GM19238 (cell line): Measurements from ENCODE around the gene AUTS2.

Experiments
- DNase-seq: peaks from one replicate; pipeline ENCODE4 v3.0.0; 2011; ENCODE audit warnings: low spot score; ENCODE audit not compliant: insufficient read length

AUTS2 gene

GRCh38 chr7:70165477-70166170, 567.3 kb downstream of the AUTS2 start:
- no peak for DNase-seq

GRCh38 chr7:70171369-70171920, 573.2 kb downstream of the AUTS2 start:
- DNase-seq = no peak

- no peak for DNase-seq
Measured at GRCh38 chr7:70177166-70177565, 578.9 kb downstream of the AUTS2 start.

- DNase-seq = no peak
Measured at GRCh38 chr7:70178211-70178610, 579.9 kb downstream of the AUTS2 start.

GRCh38 chr7:70178787-70179186, 580.5 kb downstream of the AUTS2 start:
- no peak for DNase-seq

GRCh38 chr7:70182521-70182920, 584.2 kb downstream of the AUTS2 start:
- no peak for DNase-seq

GRCh38 chr7:70183278-70183677, 585.0 kb downstream of the AUTS2 start:
- no peak for DNase-seq

- no peak for DNase-seq
Measured at GRCh38 chr7:70188901-70189650, 590.8 kb downstream of the AUTS2 start.

- DNase-seq = no peak
Measured at GRCh38 chr7:70189776-70190175, 591.5 kb downstream of the AUTS2 start.

GRCh38 chr7:70190281-70190680, 592.0 kb downstream of the AUTS2 start:
- no peak for DNase-seq

- DNase-seq = no peak
Measured at GRCh38 chr7:70193514-70193913, 595.2 kb downstream of the AUTS2 start.

- no peak for DNase-seq
Measured at GRCh38 chr7:70208236-70209063, 610.2 kb downstream of the AUTS2 start.

GRCh38 chr7:70210200-70210935, 612.1 kb downstream of the AUTS2 start:
- no peak for DNase-seq

GRCh38 chr7:70210936-70211310, 612.6 kb downstream of the AUTS2 start:
- no peak for DNase-seq

- DNase-seq = no peak
Measured at GRCh38 chr7:70212281-70212680, 614.0 kb downstream of the AUTS2 start.

GRCh38 chr7:70214071-70214470, 615.8 kb downstream of the AUTS2 start:
- DNase-seq = no peak

GRCh38 chr7:70215491-70215890, 617.2 kb downstream of the AUTS2 start:
- DNase-seq = no peak

- DNase-seq = no peak
Measured at GRCh38 chr7:70217571-70217970, 619.3 kb downstream of the AUTS2 start.

- no peak for DNase-seq
Measured at GRCh38 chr7:70218006-70218405, 619.7 kb downstream of the AUTS2 start.

- DNase-seq = no peak
Measured at GRCh38 chr7:70219061-70219460, 620.8 kb downstream of the AUTS2 start.

GRCh38 chr7:70229242-70229641, 631.0 kb downstream of the AUTS2 start:
- no peak for DNase-seq
